GM19463 (cell line): ENCODE measurements around the gene TTYH1.

ENCODE experiments used
- ATAC-seq: cut with Tn5 transposase; IDR thresholded peaks from one replicate; pipeline ENCODE4 v1.9.1; 2021; ENCODE audit warnings: mild to moderate bottlenecking, moderate library complexity; ENCODE audit not compliant: unreplicated experiment

TTYH1 gene

DNA sequence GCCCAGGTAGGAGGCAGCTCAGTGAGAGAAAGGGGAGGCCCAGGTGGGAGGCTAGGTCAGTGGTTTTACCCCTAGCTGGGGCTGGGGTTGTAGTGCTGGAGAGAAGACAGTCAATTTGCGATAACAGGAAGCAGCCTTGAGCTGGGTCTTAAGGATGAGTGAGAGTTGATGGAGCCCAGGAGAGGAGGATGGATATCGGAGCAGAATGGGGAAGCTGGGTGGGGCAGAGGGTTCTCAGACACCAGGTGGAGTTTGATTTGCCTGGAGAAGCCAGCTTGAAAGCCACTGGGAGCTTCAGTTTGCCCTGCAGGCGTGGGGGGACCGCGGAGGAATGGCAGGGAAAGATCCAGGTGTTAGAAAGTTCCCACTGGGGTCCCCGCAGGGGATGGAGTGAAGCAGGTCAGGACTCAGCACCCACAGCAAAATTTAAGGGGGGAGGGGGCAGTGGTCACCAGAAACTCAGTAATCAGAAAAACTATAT, 58.7 kb downstream of the TTYH1 start:
- ATAC-seq = no peak

DNA sequence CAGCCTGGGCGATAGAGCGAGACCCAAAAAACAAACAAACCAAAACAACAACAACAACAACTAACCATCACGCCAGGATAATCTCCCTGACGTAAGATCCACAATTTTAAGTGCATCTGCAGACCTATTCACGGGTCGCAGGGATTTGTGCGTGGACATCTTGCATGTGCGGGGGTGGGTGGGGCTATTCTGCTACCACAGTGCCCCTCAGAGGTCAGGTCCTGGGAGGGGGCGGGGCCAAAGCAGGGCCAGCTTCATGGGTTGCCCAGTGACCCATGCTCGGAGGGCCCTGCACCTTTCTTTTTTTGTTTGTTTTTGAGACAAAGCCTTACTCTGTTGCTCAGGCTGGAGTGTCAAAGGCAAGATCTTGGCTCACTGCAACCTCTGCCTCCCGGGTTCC, 60.4 kb downstream of the TTYH1 start:
- ATAC-seq = no peak

DNA sequence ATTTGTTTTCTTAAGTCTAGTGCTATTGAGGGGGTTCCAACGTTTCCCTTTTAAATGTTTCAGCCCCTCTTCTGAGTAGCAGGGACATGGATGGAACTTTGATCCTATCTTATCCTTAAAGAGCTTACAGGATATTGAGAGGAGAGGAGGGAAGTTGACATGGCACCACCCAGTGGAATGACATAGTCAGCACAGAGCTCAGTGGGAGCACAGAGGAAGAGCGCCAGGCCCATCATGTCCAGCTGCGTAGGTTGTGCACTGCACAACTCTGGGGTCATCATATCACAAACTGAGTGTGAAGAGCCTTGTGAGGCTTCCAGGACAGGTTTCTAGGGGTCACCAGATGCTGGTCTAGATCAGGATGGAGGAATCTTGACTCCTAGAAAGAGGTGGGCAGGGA, 62.4 kb downstream of the TTYH1 start:
- ATAC-seq = no peak

DNA sequence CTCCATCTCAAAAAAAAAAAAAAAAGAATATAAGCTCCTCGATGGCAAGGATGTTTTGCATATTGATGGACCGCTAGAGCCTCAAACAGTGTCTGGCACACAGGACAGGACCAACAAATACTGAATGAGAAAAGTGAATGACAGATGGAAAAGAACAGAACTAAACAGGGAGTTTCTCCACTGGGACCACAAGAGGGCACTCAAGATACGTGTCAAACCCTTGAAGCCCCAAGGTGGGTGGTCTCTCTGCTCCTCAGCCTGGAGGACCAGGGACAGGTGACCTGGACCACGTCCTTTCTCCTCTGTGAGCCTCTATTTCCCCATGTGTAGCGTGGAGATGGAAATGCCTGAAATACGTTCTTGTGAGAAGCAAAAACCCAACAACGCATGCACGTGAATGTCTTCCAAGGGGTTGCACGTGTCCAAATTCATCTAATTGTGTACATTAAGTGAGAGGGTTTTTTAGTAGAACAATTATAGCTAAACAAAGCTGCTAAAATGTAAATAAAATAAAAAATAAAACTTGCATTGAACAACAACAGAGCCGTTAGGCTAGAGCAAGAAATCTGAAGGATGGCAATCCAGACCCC, 63.5 kb downstream of the TTYH1 start:
- ATAC-seq = no peak

DNA sequence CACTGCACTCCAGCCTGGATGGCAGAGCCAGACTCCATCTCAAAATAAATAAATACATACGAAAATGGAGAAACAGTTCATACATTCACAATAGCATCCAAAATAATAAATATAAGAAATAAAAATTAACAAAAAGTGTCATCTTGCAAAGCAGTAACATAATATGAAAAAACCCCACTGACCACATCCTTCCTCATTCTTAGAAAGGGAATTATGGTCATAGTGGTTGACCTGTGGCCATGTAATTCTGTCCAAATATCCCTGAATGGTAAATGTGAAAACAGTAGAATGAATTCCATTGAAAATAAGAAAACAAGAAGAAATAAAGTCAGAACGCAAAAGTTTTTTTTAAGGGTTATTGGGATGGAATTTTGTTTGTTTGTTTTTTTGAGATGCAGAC, 64.8 kb downstream of the TTYH1 start:
- ATAC-seq = no peak

DNA sequence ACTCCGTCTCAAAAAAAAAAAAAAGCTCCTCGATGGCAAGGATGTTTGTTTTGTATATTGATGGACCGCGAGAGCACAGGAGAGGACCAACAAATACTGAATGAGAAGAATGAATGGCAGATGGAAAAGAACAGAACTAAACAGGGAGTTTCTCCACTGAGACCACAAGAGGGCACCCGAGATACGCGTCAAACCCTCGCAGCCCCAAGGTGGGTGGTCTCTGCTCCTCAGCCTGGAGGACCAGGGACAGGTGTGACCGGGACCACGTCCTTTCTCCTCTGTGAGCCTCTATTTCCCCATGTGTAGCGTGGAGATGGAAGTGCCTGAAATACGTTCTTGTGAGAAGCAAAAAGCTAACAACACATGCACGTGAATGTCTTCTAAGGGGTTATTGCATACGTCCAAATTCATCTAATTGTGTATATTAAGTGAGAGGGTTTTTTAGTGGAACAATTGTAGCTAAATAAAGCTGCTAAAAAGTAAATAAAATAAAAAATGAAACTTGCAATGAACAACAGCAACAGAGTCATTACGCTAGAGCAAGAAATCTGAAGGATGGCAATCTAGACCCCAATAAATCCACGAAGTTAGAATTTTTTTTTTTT, 66.2 kb downstream of the TTYH1 start:
- ATAC-seq = no peak

DNA sequence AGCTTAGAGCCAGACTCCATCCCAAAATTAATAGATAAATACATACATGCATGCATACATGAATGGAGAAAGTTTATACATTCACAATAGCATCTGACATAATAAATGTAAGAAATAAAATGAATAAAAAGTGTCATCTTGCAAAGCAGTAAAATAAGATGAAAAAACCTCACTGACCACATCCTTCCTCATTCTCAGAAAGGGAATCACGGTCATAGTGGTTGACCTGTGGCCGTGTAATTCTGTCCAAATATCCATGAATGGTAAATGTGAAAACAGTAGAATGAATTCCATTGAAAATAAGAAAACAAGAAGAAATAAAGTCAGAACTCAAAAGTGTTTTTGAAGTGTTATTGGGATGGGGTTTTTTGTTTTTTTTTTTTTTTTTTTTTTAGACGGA, 67.6 kb downstream of the TTYH1 start:
- ATAC-seq = no peak

DNA sequence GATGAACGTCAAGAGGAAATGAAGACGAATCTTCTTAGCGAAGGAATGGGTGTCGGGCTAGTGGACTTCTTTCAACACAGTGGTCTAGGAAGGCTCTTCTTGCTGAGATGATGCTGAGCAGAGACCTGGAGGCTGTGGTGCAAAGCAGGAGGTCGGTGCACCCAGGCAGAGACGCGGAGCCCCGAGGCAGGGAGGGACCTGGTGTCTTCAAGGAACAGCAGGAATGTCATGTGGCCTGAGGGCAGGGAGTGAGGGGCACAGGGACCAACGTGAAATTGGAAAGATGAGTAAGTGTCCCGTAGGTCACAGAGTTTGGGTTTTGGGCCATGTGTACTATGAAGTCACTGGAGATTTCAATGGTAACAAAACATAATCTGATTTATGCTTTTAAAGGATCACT, 69.2 kb downstream of the TTYH1 start:
- no peak for ATAC-seq

DNA sequence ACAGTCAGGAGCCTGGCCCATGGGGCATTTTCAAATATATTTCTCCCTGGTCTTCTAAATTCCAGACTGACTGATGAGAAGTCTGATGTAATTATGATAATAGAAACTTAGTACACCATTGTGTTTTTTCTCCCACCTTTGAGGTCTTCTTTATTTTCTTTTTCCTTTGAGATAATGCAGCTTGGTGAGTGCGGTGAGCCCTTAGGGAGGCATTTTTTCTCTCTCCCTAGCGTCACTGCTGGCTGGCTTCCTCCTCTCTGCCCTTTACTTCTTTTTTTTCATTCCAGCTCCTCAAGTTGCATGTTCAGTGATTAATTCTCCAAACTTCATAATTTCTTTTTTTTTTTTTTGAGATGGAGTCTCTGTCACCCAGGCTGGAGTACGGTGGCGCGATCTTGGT, 70.6 kb downstream of the TTYH1 start:
- ATAC-seq = no peak
